Esophagus (tissue), 2 donors: ENCODE results near the gene TDRKH. TPM values are rescaled to one million over a fixed set of nuclear protein-coding genes. Genes with fewer than 3 reads are reported as not detected.
"Not testable (repeated sequence)": the region's sequence is repeated elsewhere in the genome, so short reads cannot be mapped to it uniquely, and the experiment has no call there.

Experiments used
- H3K27ac ChIP-seq, 2 donors: one replicate each; pipeline ENCODE4 v1.5.1; 2013; ENCODE audit warnings: low read depth in 2 of 2, mild to moderate bottlenecking in 2 of 2, inconsistent platforms in 1 of 2, low read length in 1 of 2, moderate library complexity in 1 of 2
- H3K27me3 ChIP-seq, 2 donors: one replicate each; pipeline ENCODE4 v1.6.1; 2013; ENCODE audit warnings: low read length in 2 of 2, control low read depth in 1 of 2, mild to moderate bottlenecking in 1 of 2; ENCODE audit not compliant: insufficient read depth in 2 of 2, control insufficient read depth in 1 of 2
- H3K36me3 ChIP-seq, 2 donors: one replicate each; pipeline ENCODE4 v1.6.1; 2013; ENCODE audit warnings: low read length in 1 of 2; ENCODE audit not compliant: control insufficient read depth in 2 of 2, insufficient read depth in 2 of 2
- H3K4me1 ChIP-seq, 2 donors: one replicate each; pipeline ENCODE4 v1.6.1; 2013; ENCODE audit warnings: low read length in 1 of 2; ENCODE audit not compliant: control insufficient read depth in 2 of 2, insufficient read depth in 2 of 2
- H3K4me3 ChIP-seq, 2 donors: one replicate each; pipeline ENCODE4 v1.5.1; 2013; ENCODE audit warnings: low read length in 2 of 2, mild to moderate bottlenecking in 2 of 2, low read depth in 1 of 2, moderate library complexity in 1 of 2
- H3K9me3 ChIP-seq, 2 donors: one replicate each; pipeline ENCODE4 v1.6.1; 2013; ENCODE audit warnings: mild to moderate bottlenecking in 2 of 2, low read depth in 1 of 2, low read length in 1 of 2, moderate library complexity in 1 of 2; ENCODE audit not compliant: control insufficient read depth in 2 of 2, insufficient read depth in 1 of 2
- WGBS, 2 donors: extraction: QIAGEN DNeasy Blood & Tissue Kit; methylation state at CpG; one replicate each; pipeline ENCODE4 v1.1.7; 2013; 5-methylcytosine and 5-hydroxymethylcytosine counted together
- polyA plus RNA-seq, 2 donors: library from polyadenylated mRNA; stranded (reverse); fragments of 200-250 nt; gene quantifications; one replicate each; pipeline ENCODE4 v1.2.3, GENCODE V29; 2013
- donor health status: healthy with polysubstance abuse.
- donor health status: Bipolar disorder and iron deficiency.

The TDRKH gene
- polyA plus RNA-seq, 2 donors, result 1.1 to 1.5 TPM

DNA sequence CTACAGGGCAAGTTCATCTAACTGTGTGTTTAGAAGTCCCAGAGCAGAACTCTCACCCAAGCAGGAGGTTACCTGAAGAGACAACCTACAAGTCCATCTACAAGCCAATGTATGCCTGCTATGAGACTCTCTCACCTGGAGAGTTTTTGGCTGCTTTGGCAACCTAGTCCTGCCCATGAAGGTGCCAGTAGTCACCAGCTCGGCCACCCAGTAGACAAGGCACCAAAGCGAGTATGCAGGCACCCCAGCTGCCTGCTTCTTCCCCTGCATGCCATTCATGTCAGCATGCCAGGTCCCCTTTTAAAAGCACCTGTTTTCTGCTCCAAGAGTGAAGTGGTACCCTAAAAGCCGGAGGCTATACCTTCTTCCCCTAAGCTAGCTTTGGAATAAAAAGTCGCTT is 48.8 kb downstream of the TDRKH start:
- Histone ChIP-seq H3K27ac (no peak overlapping the region), H3K4me1 (no peaks in the 10 kb centered on the region), H3K9me3 (peaks cover 2 to 3% of the 10 kb centered on the region in 2 donors), H3K4me3 (no peak overlapping the region), H3K36me3 (no peaks in the 10 kb centered on the region), H3K27me3 (no peaks in the 10 kb centered on the region)
- WGBS, 2 donors, result 90% methylated on average over 4 of the region's 4 CpGs

DNA sequence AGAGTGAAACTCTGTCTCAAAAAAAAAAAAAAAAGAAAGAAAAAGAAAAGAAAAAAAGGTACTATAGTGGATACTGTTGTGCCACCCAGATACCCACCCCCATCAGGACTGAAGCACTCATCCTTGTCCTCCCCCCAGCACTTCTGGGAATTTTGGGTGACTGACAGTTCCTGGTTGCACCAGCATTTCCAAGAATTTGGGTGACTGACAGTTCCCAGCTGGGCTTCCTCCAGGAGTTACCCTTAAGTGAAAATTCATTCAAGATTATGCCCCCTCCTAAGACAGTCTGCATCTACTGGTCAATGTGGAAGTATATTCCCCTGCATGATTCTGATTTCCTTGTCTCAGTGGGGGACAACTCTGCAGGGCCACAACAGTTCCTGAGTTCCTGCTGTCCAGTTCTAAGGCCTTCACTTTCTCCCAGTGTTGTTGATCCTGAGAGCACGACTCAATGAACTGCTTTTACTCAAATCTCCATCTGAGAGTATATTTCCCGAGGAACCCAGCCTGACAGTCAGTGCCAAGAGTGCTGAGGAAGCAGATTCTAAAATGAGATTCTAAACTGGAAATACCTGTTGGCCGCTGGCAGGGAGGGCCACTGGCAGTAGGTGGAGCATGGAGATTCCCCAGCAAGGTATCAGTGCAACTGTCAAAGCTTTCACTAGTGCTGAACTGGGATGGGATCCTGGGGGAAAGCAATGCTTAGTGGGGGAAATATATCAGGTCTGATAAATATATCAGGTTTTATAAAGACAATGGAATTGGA is 50.5 kb downstream of the TDRKH start:
- H3K27me3 ChIP-seq, result no peaks in the 10 kb centered on the region
- no peak overlapping the region for H3K4me3 ChIP-seq
- H3K9me3 ChIP-seq, result peaks cover 2 to 3% of the 10 kb centered on the region in 2 donors
- 31 to 32% methylated on average over 3 of the region's 3 CpGs for WGBS, 2 donors
- peak overlapping the region; percentile 63 to 86 for H3K27ac ChIP-seq
- H3K4me1 ChIP-seq, result no peaks in the 10 kb centered on the region
- H3K36me3 ChIP-seq, result no peaks in the 10 kb centered on the region

DNA sequence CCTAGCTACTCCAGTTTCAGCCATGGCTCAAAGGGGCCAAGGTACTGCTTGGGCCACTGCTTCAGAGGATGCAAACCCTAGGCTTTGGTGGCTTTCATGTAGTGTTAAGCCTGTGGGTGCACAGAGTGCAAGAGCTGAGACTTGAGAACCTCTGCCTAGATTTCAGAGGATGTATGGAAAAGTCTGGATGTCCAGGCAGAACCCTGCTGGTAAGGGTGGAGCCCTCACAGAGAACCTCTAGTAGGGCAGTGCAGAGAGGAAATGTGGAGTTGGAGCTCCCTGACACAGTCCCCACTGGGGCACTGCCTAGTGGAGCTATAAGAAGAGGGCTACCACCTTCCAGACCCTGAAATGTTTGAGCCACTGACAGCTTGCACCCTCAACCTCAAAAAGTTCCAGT is 52.8 kb downstream of the TDRKH start:
- Histone ChIP-seq H3K36me3 (no peaks in the 10 kb centered on the region), H3K27ac (no peak overlapping the region), H3K9me3 (peaks cover 2 to 3% of the 10 kb centered on the region in 2 donors), H3K4me1 (no peaks in the 10 kb centered on the region), H3K4me3 (no peak overlapping the region), H3K27me3 (no peaks in the 10 kb centered on the region)

- H3K9me3 ChIP-seq, result peaks cover 2 to 3% of the 10 kb centered on the region in 2 donors
- no peaks in the 10 kb centered on the region for H3K36me3 ChIP-seq
- no peak overlapping the region for H3K27ac ChIP-seq
- no peak overlapping the region for H3K4me3 ChIP-seq
- no peaks in the 10 kb centered on the region for H3K4me1 ChIP-seq
- H3K27me3 ChIP-seq, result no peaks in the 10 kb centered on the region
- WGBS, 2 donors, result 81 to 90% methylated on average over 2 of the region's 2 CpGs
Observed at GRCh38 chr1:151737026-151737425, 53.3 kb downstream of the TDRKH start.

- WGBS, 2 donors, result 93 to 94% methylated on average over 9 of the region's 9 CpGs
- not testable (repeated sequence) for H3K27ac ChIP-seq, H3K4me3 ChIP-seq
Observed at GRCh38 chr1:151733995-151734394, 56.3 kb downstream of the TDRKH start.

DNA sequence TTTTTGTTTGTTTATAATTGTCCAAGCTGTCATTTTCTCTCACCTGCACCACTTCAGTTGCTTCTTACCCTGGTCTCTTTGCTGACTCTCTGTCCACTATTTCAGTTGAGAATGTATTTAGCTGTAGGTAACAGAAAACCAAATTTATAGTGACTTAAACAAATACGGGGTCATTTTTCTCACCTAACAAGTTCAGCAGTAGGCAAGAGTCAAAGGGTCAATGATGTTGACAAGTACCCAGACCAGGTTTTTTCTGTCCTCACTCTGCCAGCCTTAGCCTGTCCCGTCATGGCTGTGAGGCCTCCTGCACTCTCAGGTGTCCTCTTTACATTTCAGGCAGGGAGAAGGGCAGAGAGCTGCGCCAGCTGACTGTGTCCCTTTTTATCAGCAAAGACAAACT is 57.2 kb downstream of the TDRKH start:
- Histone ChIP-seq H3K36me3 (no peaks in the 10 kb centered on the region), H3K4me3 (no peak overlapping the region), H3K9me3 (peaks cover 2 to 3% of the 10 kb centered on the region in 2 donors), H3K27ac (no peak overlapping the region), H3K27me3 (no peaks in the 10 kb centered on the region), H3K4me1 (no peaks in the 10 kb centered on the region)
- 70 to 73% methylated on average over 3 of the region's 3 CpGs for WGBS, 2 donors

More at GRCh38 chr1:151733995-151734394, 56.3 kb downstream of the TDRKH start:
- H3K9me3 ChIP-seq, H3K4me1 ChIP-seq, H3K36me3 ChIP-seq, H3K27me3 ChIP-seq: not testable (repeated sequence)

- H3K27me3 ChIP-seq, result no peaks in the 10 kb centered on the region
- 79 to 82% methylated on average over 4 of the region's 4 CpGs for WGBS, 2 donors
- no peaks in the 10 kb centered on the region for H3K4me1 ChIP-seq
- H3K36me3 ChIP-seq, result no peaks in the 10 kb centered on the region
- H3K27ac ChIP-seq, result no peak overlapping the region
- H3K9me3 ChIP-seq, result no peaks in the 10 kb centered on the region
- no peak overlapping the region for H3K4me3 ChIP-seq
Observed at GRCh38 chr1:151729966-151730291, 60.4 kb downstream of the TDRKH start.

- Histone ChIP-seq H3K36me3 (no peaks in the 10 kb centered on the region), H3K27ac (no peak overlapping the region), H3K9me3 (no peaks in the 10 kb centered on the region), H3K4me3 (no peak overlapping the region), H3K4me1 (no peaks in the 10 kb centered on the region), H3K27me3 (no peaks in the 10 kb centered on the region)
- 54 to 71% methylated on average over 10 of the region's 10 CpGs for WGBS, 2 donors
Observed at GRCh38 chr1:151729157-151729965, 60.9 kb downstream of the TDRKH start.

- no peak overlapping the region for H3K4me3 ChIP-seq
- H3K4me1 ChIP-seq, result no peaks in the 10 kb centered on the region
- H3K27ac ChIP-seq, result peak overlapping the region in 1 of 2 donors; percentile 43
- 45 to 46% methylated on average over 19 of the region's 19 CpGs for WGBS, 2 donors
- H3K27me3 ChIP-seq, result no peaks in the 10 kb centered on the region
- H3K9me3 ChIP-seq, result no peaks in the 10 kb centered on the region
- H3K36me3 ChIP-seq, result no peaks in the 10 kb centered on the region
Observed at GRCh38 chr1:151728151-151729054, 61.9 kb downstream of the TDRKH start.
